Hepatocyte (in vitro differentiated cells): ENCODE data around the gene SMAD3. TPM values are rescaled to one million over a fixed set of nuclear protein-coding genes. Genes with fewer than 3 reads are reported as not detected.
A peak's percentile ranks its signal among the peaks of the same experiment; 100 is the strongest.

Source experiments
- DNase-seq: peaks from one replicate; pipeline ENCODE4 v3.0.0-alpha.2; 2016; ENCODE audit warnings: low spot score
- H2AFZ ChIP-seq: fragments of 200-600 bp; sonication (generic); 2 replicates; pipeline ENCODE4 v1.6.0; 2016; ENCODE audit warnings: antibody characterized with exemption, mild to moderate bottlenecking
- H3K27ac ChIP-seq: fragments of 200-600 bp; sonication (generic); 2 replicates; pipeline ENCODE4 v1.5.1; 2016; ENCODE audit warnings: mild to moderate bottlenecking
- H3K27me3 ChIP-seq: fragments of 200-600 bp; sonication (generic); 2 replicates; pipeline ENCODE4 v1.6.1; 2016
- H3K36me3 ChIP-seq: fragments of 200-600 bp; sonication (generic); replicated peaks from 2 replicates; pipeline ENCODE4 v1.5.1; 2016; ENCODE audit warnings: low read depth; ENCODE audit not compliant: insufficient read depth
- H3K4me1 ChIP-seq: fragments of 200-600 bp; sonication (generic); 2 replicates; pipeline ENCODE4 v1.5.1; 2016; ENCODE audit warnings: mild to moderate bottlenecking, moderate library complexity; ENCODE audit not compliant: insufficient read depth
- H3K4me2 ChIP-seq: fragments of 200-600 bp; sonication (generic); 2 replicates; pipeline ENCODE4 v1.6.0; 2016
- H3K4me3 ChIP-seq: fragments of 200-600 bp; sonication (generic); 2 replicates; pipeline ENCODE4 v1.5.1; 2016; ENCODE audit warnings: mild to moderate bottlenecking
- H3K79me2 ChIP-seq: fragments of 200-600 bp; sonication (generic); 2 replicates; pipeline ENCODE4 v1.6.0; 2017; ENCODE audit warnings: mild to moderate bottlenecking
- H3K9me2 ChIP-seq: fragments of 200-600 bp; sonication (generic); replicated peaks from 2 replicates; pipeline ENCODE4 v1.6.0; 2017; ENCODE audit warnings: mild to moderate bottlenecking; ENCODE audit not compliant: insufficient read depth
- H3K9me3 ChIP-seq: fragments of 200-600 bp; sonication (generic); 2 replicates; pipeline ENCODE4 v1.5.1; 2016; ENCODE audit warnings: low read depth, mild to moderate bottlenecking
- H4K20me1 ChIP-seq: fragments of 200-600 bp; sonication (generic); 2 replicates; pipeline ENCODE4 v1.6.0; 2016; ENCODE audit warnings: mild to moderate bottlenecking; ENCODE audit not compliant: insufficient read depth, poor library complexity, severe bottlenecking
- CTCF ChIP-seq: fragments of 200-600 bp; sonication (generic); IDR thresholded peaks from 2 replicates; pipeline ENCODE4 v1.5.1; 2016; ENCODE audit warnings: antibody characterized with exemption, mild to moderate bottlenecking; ENCODE audit not compliant: poor library complexity
- EZH2 ChIP-seq: fragments of 200-600 bp; sonication (generic); IDR thresholded peaks from 2 replicates; pipeline ENCODE4 v1.6.1; 2016; ENCODE audit warnings: antibody characterized with exemption, mild to moderate bottlenecking, borderline replicate concordance
- EZH2phosphoT487 ChIP-seq: fragments of 200-600 bp; sonication (generic); IDR thresholded peaks from one replicate; pipeline ENCODE4 v1.6.1; 2018; ENCODE audit warnings: antibody characterized with exemption, mild to moderate bottlenecking, low read depth, moderate library complexity; ENCODE audit not compliant: unreplicated experiment, severe bottlenecking
- WGBS: methylation state at CpG from one replicate; pipeline ENCODE4 v1.1.6; 2016; ENCODE audit warnings: low lambda C conversion rate; ENCODE audit errors: missing lambda C conversion rate; 5-methylcytosine and 5-hydroxymethylcytosine counted together
- polyA plus RNA-seq: library from polyadenylated mRNA; unstranded; fragments of >200 nt; fragmentation: Nextera tagmentation; extraction: Ambion mirVana; gene quantifications from 2 replicates; pipeline ENCODE4 v1.2.1, GENCODE V29; 2016
- total RNA-seq: library from RNA; depleted of rRNA; stranded (reverse); fragments of >200 nt; gene quantifications from 2 replicates; pipeline ENCODE4 v1.2.3, GENCODE V29; 2014

Gene SMAD3
- total and polyA plus RNA-seq, 2 experiments from 2014 or later, result 24.7 to 32.2 TPM

GRCh38 chr15:67174446-67174845, 109.0 kb downstream of the SMAD3 start:
- no peaks in the 10 kb centered on the region for H3K36me3 ChIP-seq
- H4K20me1 ChIP-seq, result no peaks in the 10 kb centered on the region

GRCh38 chr15:67174864-67175573, 109.6 kb downstream of the SMAD3 start:
- Histone ChIP-seq H3K27ac (peak overlapping the region; percentile 80), H3K27me3 (no peaks in the 10 kb centered on the region), H3K4me1 (peaks cover 38% of the 10 kb centered on the region), H4K20me1 (no peaks in the 10 kb centered on the region), H3K36me3 (peaks cover 3% of the 10 kb centered on the region), H3K4me2 (no peak overlapping the region), H3K9me2 (no peaks in the 10 kb centered on the region), H3K4me3 (no peak overlapping the region), H2AFZ (no peak overlapping the region), H3K79me2 (peaks cover 9% of the 10 kb centered on the region), H3K9me3 (no peaks in the 10 kb centered on the region)
- WGBS, result 68% methylated on average over 9 of the region's 9 CpGs
- DNase-seq, result peak; percentile 66
- TF ChIP-seq EZH2phosphoT487 (no peak), CTCF (no peak), EZH2 (no peak)

More at GRCh38 chr15:67174446-67174845, 109.0 kb downstream of the SMAD3 start:
- Histone ChIP-seq H3K27me3 (no peaks in the 10 kb centered on the region), H3K9me2 (no peaks in the 10 kb centered on the region), H3K27ac (peak overlapping the region; percentile 30), H2AFZ (no peak overlapping the region), H3K4me1 (peaks cover 36% of the 10 kb centered on the region), H3K9me3 (no peaks in the 10 kb centered on the region), H3K4me2 (no peak overlapping the region), H3K4me3 (no peak overlapping the region), H3K79me2 (peaks cover 13% of the 10 kb centered on the region)
- WGBS, result 94% methylated on average over 3 of the region's 3 CpGs
- TF ChIP-seq EZH2 (no peak), CTCF (no peak), EZH2phosphoT487 (no peak)
- DNase-seq, result no peak

- peaks cover 38% of the 10 kb centered on the region for H3K4me1 ChIP-seq
- H3K36me3 ChIP-seq, result peaks cover 3% of the 10 kb centered on the region
- H3K79me2 ChIP-seq, result peaks cover 7% of the 10 kb centered on the region
- no peaks in the 10 kb centered on the region for H3K27me3 ChIP-seq
- H3K27ac ChIP-seq, result peak overlapping the region; percentile 80
- no peak overlapping the region for H3K4me3 ChIP-seq
- H3K4me2 ChIP-seq, result peak overlapping the region; percentile 26
- H4K20me1 ChIP-seq, result no peaks in the 10 kb centered on the region
- no peak for TF ChIP-seq CTCF
- no peak for TF ChIP-seq EZH2phosphoT487
- no peak for TF ChIP-seq EZH2
- WGBS, result 67% methylated on average over 11 of the region's 11 CpGs
- H3K9me2 ChIP-seq, result no peaks in the 10 kb centered on the region
- H3K9me3 ChIP-seq, result no peaks in the 10 kb centered on the region
- DNase-seq, result peak; percentile 55
- no peak overlapping the region for H2AFZ ChIP-seq
These were observed 110.3 kb downstream of the SMAD3 start for GRCh38 chr15:67175643-67176071.
